Measurements from ENCODE around the gene RAX2.
A peak's percentile ranks its signal among the peaks of the same experiment; 100 is the strongest.

RAX2 gene

DNA sequence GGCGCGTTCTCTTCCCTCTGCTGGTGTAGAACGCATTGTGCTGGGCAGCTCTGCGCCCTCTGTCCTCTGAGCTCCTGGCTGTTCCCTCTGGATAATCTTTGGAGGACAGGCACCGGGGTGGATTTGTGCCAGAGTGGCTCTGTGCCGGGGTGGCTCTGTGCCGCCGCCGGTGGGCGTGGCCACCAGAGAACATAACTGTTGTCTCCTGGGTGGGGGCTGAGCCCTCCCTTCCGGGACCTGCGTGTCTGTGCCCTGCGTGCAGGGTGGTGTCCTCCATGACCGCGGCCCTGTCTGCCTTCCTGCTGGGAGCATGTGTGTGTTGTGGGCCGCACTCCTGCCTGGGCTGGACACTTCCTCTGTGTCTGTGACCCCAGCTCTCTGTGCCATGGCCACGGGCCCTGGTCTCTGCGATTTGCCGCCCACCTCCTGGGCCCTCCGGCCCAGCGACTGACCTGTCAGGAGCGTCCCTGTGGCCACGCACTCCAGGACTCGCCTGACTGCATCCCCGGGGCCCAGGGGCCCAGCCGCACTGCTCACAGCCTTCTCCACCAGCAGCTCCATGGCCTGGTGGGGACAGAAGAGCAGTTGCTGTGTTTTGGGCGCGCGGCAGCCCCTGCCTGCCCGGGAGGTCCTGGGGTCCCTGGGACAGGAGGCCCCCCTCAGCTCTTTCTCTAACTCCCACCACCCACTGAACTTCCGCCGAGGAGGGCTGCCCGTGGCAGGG is 36.6 kb upstream of the RAX2 start:
- no peak overlapping the region for H3K4me2 ChIP-seq (ENCODE audit: low read length)
- no peak overlapping the region for H2BK120ac ChIP-seq (ENCODE audit: insufficient read depth, low read length, poor library complexity)
- H3K23ac ChIP-seq (ENCODE audit: low read length), result no peak overlapping the region
- no peak overlapping the region for H4K91ac ChIP-seq (ENCODE audit: low read depth, low read length)
- no peak overlapping the region for H3K4ac ChIP-seq (ENCODE audit: low read depth, low read length)
- H3K79me2 ChIP-seq (ENCODE audit: control insufficient read depth, insufficient read depth, low read length, poor library complexity), result no peaks in the 10 kb centered on the region
- no peak overlapping the region for H3K18ac ChIP-seq (ENCODE audit: low read length)
- H3K4me3 ChIP-seq (ENCODE audit: low read depth, low read length), result no peak overlapping the region
- no peak overlapping the region for H2AFZ ChIP-seq (ENCODE audit: insufficient read depth, low read length, poor library complexity)
- H3K14ac ChIP-seq (ENCODE audit: low read length), result no peak overlapping the region
- DNase-seq, result no peak
- no peaks in the 10 kb centered on the region for H3K36me3 ChIP-seq (ENCODE audit: control insufficient read depth in 1 of 2, insufficient read depth in 2 of 2, low read length in 2 of 2)
- H2AK5ac ChIP-seq (ENCODE audit: low read length), result no peak overlapping the region
- H3K9me3 ChIP-seq (ENCODE audit: insufficient read depth, low read depth, low read length), result peaks cover 6% of the 10 kb centered on the region
- no peaks in the 10 kb centered on the region for H3K27me3 ChIP-seq (ENCODE audit: insufficient read depth, low read length)
- H2BK5ac ChIP-seq (ENCODE audit: low read depth, low read length, poor library complexity), result no peak overlapping the region
- H4K12ac ChIP-seq (ENCODE audit: low read depth, low read length), result no peak overlapping the region
- no peak overlapping the region for H3K9ac ChIP-seq (ENCODE audit: low read length)
- H4K8ac ChIP-seq (ENCODE audit: low read depth, low read length), result no peak overlapping the region
- WGBS (ENCODE audit: extremely low coverage, insufficient coverage, insufficient read length), result no CpG with 5 or more reads among the region's 33 CpGs
- H3K4me1 ChIP-seq (ENCODE audit: control insufficient read depth in 1 of 2, insufficient read depth in 2 of 2, low read length in 2 of 2), result no peaks in the 10 kb centered on the region
- H2BK12ac ChIP-seq (ENCODE audit: low read length), result no peak overlapping the region
- no peaks in the 10 kb centered on the region for H3K79me1 ChIP-seq (ENCODE audit: low read length)
- no peak overlapping the region for H3K27ac ChIP-seq (ENCODE audit: low read depth, low read length)

GRCh38 chr19:3807574-3808354 is 35.7 kb upstream of the RAX2 start:
- no peak overlapping the region for H2BK5ac ChIP-seq (ENCODE audit: low read depth, low read length, poor library complexity)
- H4K12ac ChIP-seq (ENCODE audit: low read depth, low read length), result no peak overlapping the region
- no peak overlapping the region for H2AK5ac ChIP-seq (ENCODE audit: low read length)
- no peak overlapping the region for H2BK120ac ChIP-seq (ENCODE audit: insufficient read depth, low read length, poor library complexity)
- no peak overlapping the region for H3K23ac ChIP-seq (ENCODE audit: low read length)
- H3K79me1 ChIP-seq (ENCODE audit: low read length), result no peaks in the 10 kb centered on the region
- H3K79me2 ChIP-seq (ENCODE audit: control insufficient read depth, insufficient read depth, low read length, poor library complexity), result no peaks in the 10 kb centered on the region
- no peak overlapping the region for H3K14ac ChIP-seq (ENCODE audit: low read length)
- H3K27me3 ChIP-seq (ENCODE audit: insufficient read depth, low read length), result no peaks in the 10 kb centered on the region
- H3K9ac ChIP-seq (ENCODE audit: low read length), result no peak overlapping the region
- no peak overlapping the region for H3K4me2 ChIP-seq (ENCODE audit: low read length)
- H3K36me3 ChIP-seq (ENCODE audit: control insufficient read depth in 1 of 2, insufficient read depth in 2 of 2, low read length in 2 of 2), result no peaks in the 10 kb centered on the region
- H3K27ac ChIP-seq (ENCODE audit: low read depth, low read length), result no peak overlapping the region
- H3K4me3 ChIP-seq (ENCODE audit: low read depth, low read length), result peak overlapping the region; percentile 6
- no peak overlapping the region for H3K4ac ChIP-seq (ENCODE audit: low read depth, low read length)
- DNase-seq, result no peak
- H2BK12ac ChIP-seq (ENCODE audit: low read length), result no peak overlapping the region
- peaks cover 6% of the 10 kb centered on the region for H3K9me3 ChIP-seq (ENCODE audit: insufficient read depth, low read depth, low read length)
- no peak overlapping the region for H4K8ac ChIP-seq (ENCODE audit: low read depth, low read length)
- H4K91ac ChIP-seq (ENCODE audit: low read depth, low read length), result no peak overlapping the region
- no peak overlapping the region for H2AFZ ChIP-seq (ENCODE audit: insufficient read depth, low read length, poor library complexity)
- no peaks in the 10 kb centered on the region for H3K4me1 ChIP-seq (ENCODE audit: control insufficient read depth in 1 of 2, insufficient read depth in 2 of 2, low read length in 2 of 2)
- H3K18ac ChIP-seq (ENCODE audit: low read length), result no peak overlapping the region
- WGBS (ENCODE audit: extremely low coverage, insufficient coverage, insufficient read length), result no CpG with 5 or more reads among the region's 35 CpGs

DNA sequence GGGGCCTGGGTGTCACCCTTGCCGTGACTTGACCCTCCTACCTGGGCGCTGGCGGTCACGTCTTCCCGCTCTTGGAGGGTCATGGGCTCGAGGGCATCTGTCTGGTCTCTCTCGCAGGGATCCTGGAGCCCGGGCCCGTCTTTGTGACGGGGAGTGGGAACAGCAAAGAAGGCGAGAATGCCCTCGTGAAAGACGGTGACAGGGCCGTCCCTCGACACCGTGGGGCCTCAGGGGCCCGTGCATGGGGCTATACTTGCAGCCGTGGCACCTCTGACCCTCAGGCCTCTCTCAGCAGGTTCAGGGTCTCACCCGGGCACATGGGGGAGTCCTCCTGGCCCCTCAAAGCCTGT is 35.1 kb upstream of the RAX2 start:
- no peak overlapping the region for H4K12ac ChIP-seq (ENCODE audit: low read depth, low read length)
- H3K27me3 ChIP-seq (ENCODE audit: insufficient read depth, low read length), result no peaks in the 10 kb centered on the region
- H4K8ac ChIP-seq (ENCODE audit: low read depth, low read length), result no peak overlapping the region
- no peak overlapping the region for H4K91ac ChIP-seq (ENCODE audit: low read depth, low read length)
- no peak overlapping the region for H3K27ac ChIP-seq (ENCODE audit: low read depth, low read length)
- no peak overlapping the region for H3K9ac ChIP-seq (ENCODE audit: low read length)
- H2AK5ac ChIP-seq (ENCODE audit: low read length), result no peak overlapping the region
- H2BK5ac ChIP-seq (ENCODE audit: low read depth, low read length, poor library complexity), result no peak overlapping the region
- H3K79me1 ChIP-seq (ENCODE audit: low read length), result no peaks in the 10 kb centered on the region
- no peak overlapping the region for H3K23ac ChIP-seq (ENCODE audit: low read length)
- peaks cover 6% of the 10 kb centered on the region for H3K9me3 ChIP-seq (ENCODE audit: insufficient read depth, low read depth, low read length)
- H3K36me3 ChIP-seq (ENCODE audit: control insufficient read depth in 1 of 2, insufficient read depth in 2 of 2, low read length in 2 of 2), result no peaks in the 10 kb centered on the region
- H3K18ac ChIP-seq (ENCODE audit: low read length), result no peak overlapping the region
- no peak overlapping the region for H3K4me3 ChIP-seq (ENCODE audit: low read depth, low read length)
- no peak overlapping the region for H2AFZ ChIP-seq (ENCODE audit: insufficient read depth, low read length, poor library complexity)
- H3K14ac ChIP-seq (ENCODE audit: low read length), result no peak overlapping the region
- no peak for DNase-seq
- no peak overlapping the region for H2BK120ac ChIP-seq (ENCODE audit: insufficient read depth, low read length, poor library complexity)
- H2BK12ac ChIP-seq (ENCODE audit: low read length), result no peak overlapping the region
- H3K4ac ChIP-seq (ENCODE audit: low read depth, low read length), result no peak overlapping the region
- no peak overlapping the region for H3K4me2 ChIP-seq (ENCODE audit: low read length)
- no peaks in the 10 kb centered on the region for H3K79me2 ChIP-seq (ENCODE audit: control insufficient read depth, insufficient read depth, low read length, poor library complexity)
- H3K4me1 ChIP-seq (ENCODE audit: control insufficient read depth in 1 of 2, insufficient read depth in 2 of 2, low read length in 2 of 2), result no peaks in the 10 kb centered on the region
- WGBS (ENCODE audit: extremely low coverage, insufficient coverage, insufficient read length), result no CpG with 5 or more reads among the region's 19 CpGs

DNA sequence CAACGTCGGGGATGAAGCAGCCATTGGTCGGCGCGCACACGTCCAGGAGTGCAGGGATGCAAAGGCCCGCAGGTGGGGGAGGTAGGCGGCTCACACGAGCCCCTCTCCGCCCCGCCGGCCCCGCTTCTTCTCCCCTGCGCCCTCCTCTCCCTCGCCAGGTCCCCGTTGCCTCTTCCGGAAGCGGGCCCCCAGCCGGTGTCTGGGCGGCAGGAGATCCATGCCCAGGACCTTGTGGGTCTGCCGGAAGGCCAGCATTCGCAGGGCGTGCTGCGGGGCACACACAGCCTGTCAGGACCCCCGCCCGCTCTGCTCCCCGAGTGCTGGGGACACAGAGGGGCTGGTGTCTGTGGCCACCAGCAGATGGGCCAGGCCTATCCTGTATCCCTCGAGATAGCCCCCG is 33.8 kb upstream of the RAX2 start:
- Histone ChIP-seq H3K79me1 (ENCODE audit: low read length) (no peaks in the 10 kb centered on the region), H4K12ac (ENCODE audit: low read depth, low read length) (no peak overlapping the region), H2BK120ac (ENCODE audit: insufficient read depth, low read length, poor library complexity) (no peak overlapping the region), H3K4me1 (ENCODE audit: control insufficient read depth in 1 of 2, insufficient read depth in 2 of 2, low read length in 2 of 2) (no peaks in the 10 kb centered on the region), H3K79me2 (ENCODE audit: control insufficient read depth, insufficient read depth, low read length, poor library complexity) (no peaks in the 10 kb centered on the region), H4K91ac (ENCODE audit: low read depth, low read length) (no peak overlapping the region), H3K18ac (ENCODE audit: low read length) (no peak overlapping the region), H3K14ac (ENCODE audit: low read length) (no peak overlapping the region), H3K27me3 (ENCODE audit: insufficient read depth, low read length) (peaks cover 12% of the 10 kb centered on the region), H3K27ac (ENCODE audit: low read depth, low read length) (no peak overlapping the region), H3K4ac (ENCODE audit: low read depth, low read length) (no peak overlapping the region), H3K4me2 (ENCODE audit: low read length) (no peak overlapping the region), H3K36me3 (ENCODE audit: control insufficient read depth in 1 of 2, insufficient read depth in 2 of 2, low read length in 2 of 2) (no peaks in the 10 kb centered on the region), H2AK5ac (ENCODE audit: low read length) (no peak overlapping the region), H3K23ac (ENCODE audit: low read length) (no peak overlapping the region), H3K9me3 (ENCODE audit: insufficient read depth, low read depth, low read length) (peaks cover 6% of the 10 kb centered on the region), H2AFZ (ENCODE audit: insufficient read depth, low read length, poor library complexity) (no peak overlapping the region), H3K9ac (ENCODE audit: low read length) (no peak overlapping the region), H4K8ac (ENCODE audit: low read depth, low read length) (no peak overlapping the region), H2BK12ac (ENCODE audit: low read length) (no peak overlapping the region), H2BK5ac (ENCODE audit: low read depth, low read length, poor library complexity) (no peak overlapping the region), H3K4me3 (ENCODE audit: low read depth, low read length) (no peak overlapping the region)
- DNase-seq, result no peak
- no CpG with 5 or more reads among the region's 29 CpGs for WGBS (ENCODE audit: extremely low coverage, insufficient coverage, insufficient read length)

All from trophoblast cell (in vitro differentiated cells and primary cell).